Transverse colon (tissue), 4 donors: ENCODE measurements around the gene AQP7. TPM values are rescaled to one million over a fixed set of nuclear protein-coding genes. Genes with fewer than 3 reads are reported as not detected.

ENCODE experiments used
- DNase-seq: peaks from one replicate; pipeline ENCODE4 v3.0.0-alpha.2; 2019
- H3K27ac ChIP-seq, 4 donors: fragments of 200-600 bp; sonication (generic); 2 replicates each; pipeline ENCODE4 v1.5.1; 2016 to 2018; ENCODE audit warnings: inconsistent platforms in 4 of 4
- H3K27me3 ChIP-seq: fragments of 200-600 bp; sonication (generic); 2 replicates; pipeline ENCODE4 v1.5.1; 2017; ENCODE audit warnings: inconsistent platforms
- H3K36me3 ChIP-seq, 4 donors: fragments of 200-600 bp; sonication (generic); 2 replicates each; pipeline ENCODE4 v1.5.1; 2017 to 2019; ENCODE audit warnings: inconsistent platforms in 4 of 4
- H3K4me1 ChIP-seq, 4 donors: fragments of 200-600 bp; sonication (generic); 2 replicates each; pipeline ENCODE4 v1.5.1; 2017 to 2020; ENCODE audit warnings: inconsistent platforms in 4 of 4
- H3K4me3 ChIP-seq, 4 donors: fragments of 200-600 bp; sonication (generic); 1 replicate in 1 of 4; 2 replicates in 3 of 4; pipeline versions ENCODE4 v1.5.1 to v1.6.1; 2017 to 2019; ENCODE audit warnings: inconsistent platforms in 4 of 4
- H3K9me3 ChIP-seq, 2 donors: fragments of 200-600 bp; sonication (generic); 2 replicates each; pipeline ENCODE4 v1.5.1; 2017 to 2019; ENCODE audit warnings: inconsistent platforms in 2 of 2
- EP300 ChIP-seq: sonication (generic); formaldehyde crosslinking; IDR thresholded peaks from one replicate; pipeline ENCODE4 v1.6.1; 2017; ENCODE audit warnings: antibody characterized with exemption, low read depth
- POLR2A ChIP-seq: fragments of 450-650 bp; IDR thresholded peaks from one replicate; pipeline ENCODE4 v1.6.1; 2016; ENCODE audit warnings: antibody characterized with exemption, mild to moderate bottlenecking, moderate library complexity
- POLR2AphosphoS5 ChIP-seq, 3 donors: sonication (generic); formaldehyde crosslinking; IDR thresholded peaks; one replicate each; pipeline ENCODE4 v1.6.1; 2016; ENCODE audit warnings: antibody characterized with exemption in 3 of 3
- WGBS, 2 donors: methylation state at CpG; one replicate each; pipeline ENCODE4 v1.1.5; 2018; ENCODE audit warnings: low coverage in 1 of 2; 5-methylcytosine and 5-hydroxymethylcytosine counted together
- in situ Hi-C, 4 donors: fragments of 200-750 bp; cut with MboI; loops; one replicate each; pipeline versions ENCODE4 v1.15.0 to v1.15.1; 2017; ENCODE audit warnings: low sequenced_read_pairs in 3 of 4, low pct_ligation_motif_present in 1 of 4, low pct_unique_long_range_greater_than_20kb in 1 of 4
- intact Hi-C: fragments of 100-400 bp; cut with DNase I; formaldehyde crosslinking; loops from one replicate; pipeline ENCODE4 v1.15.1; 2023; ENCODE audit warnings: low total_unique reads
- total RNA-seq, 4 donors: library from RNA; depleted of rRNA; stranded (reverse); fragments of >200 nt; gene quantifications; one replicate each; pipeline ENCODE4 v1.1.0, GENCODE V29; 2016
- TF ChIP-seq, protein P1 (sequence below), 5 experiments: fragments of 200-600 bp in 3 of 5; fragments of 450-650 bp in 2 of 5; sonication (generic) in 3 of 5; IDR thresholded peaks; 1 replicate in 2 of 5; 2 replicates in 3 of 5; pipeline ENCODE4 v1.5.1; 2016 to 2017; ENCODE audit warnings: antibody characterized with exemption in 5 of 5, inconsistent platforms in 3 of 5, mild to moderate bottlenecking in 2 of 5, moderate library complexity in 1 of 5

Gene AQP7
- total RNA-seq, 4 donors from 2014 or later: 11.9 to 207 (median 27.7) TPM

DNA sequence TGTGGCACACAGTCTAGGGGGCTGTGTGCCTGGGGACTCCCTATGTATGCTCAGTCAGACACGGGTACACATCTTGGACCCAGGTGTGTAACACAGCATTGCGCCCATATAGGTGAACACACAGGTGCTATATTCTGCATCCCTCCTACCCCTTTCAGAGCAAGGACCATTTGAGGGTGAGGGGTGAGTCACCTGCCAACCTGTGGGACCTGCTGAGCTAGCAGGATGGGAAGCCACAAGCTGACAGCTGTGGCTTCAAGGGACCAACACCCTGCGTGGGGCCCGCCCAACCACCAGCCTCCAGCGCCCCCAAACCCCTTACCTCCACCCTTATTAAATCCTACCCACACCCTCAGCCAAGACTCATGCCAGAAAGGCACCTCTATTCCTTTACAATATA is 14.6 kb upstream of the AQP7 start:
- no peak for DNase-seq
- Histone ChIP-seq H3K9me3 (no peaks in the 10 kb centered on the region), H3K4me1 (peaks cover 7 to 38% (median 21%) of the 10 kb centered on the region in 4 donors), H3K27me3 (no peaks in the 10 kb centered on the region), H3K36me3 (no peaks in the 10 kb centered on the region), H3K4me3 (no peak overlapping the region), H3K27ac (peak overlapping the region in 2 of 4 donors; percentile 51 to 60)
- in situ Hi-C loops: loop anchor here in 1 of 4 donors (5.0 kb wide), 1 partner anchor 45 kb away; no protein-coding TSS in a partner anchor
- intact Hi-C loops: loop anchor here (5.0 kb wide), 1 partner anchor 40 kb away; no protein-coding TSS in a partner anchor
- WGBS, 2 donors: 61% methylated on average over 5 of the region's 5 CpGs; no CpG with 5 or more reads in 1 of the 2 donors
- TF ChIP-seq POLR2A (no peak), POLR2AphosphoS5 (IDR thresholded peaks at IDR 0.05) (no peak), EP300 (no peak)
- TF ChIP-seq, protein P1, sequence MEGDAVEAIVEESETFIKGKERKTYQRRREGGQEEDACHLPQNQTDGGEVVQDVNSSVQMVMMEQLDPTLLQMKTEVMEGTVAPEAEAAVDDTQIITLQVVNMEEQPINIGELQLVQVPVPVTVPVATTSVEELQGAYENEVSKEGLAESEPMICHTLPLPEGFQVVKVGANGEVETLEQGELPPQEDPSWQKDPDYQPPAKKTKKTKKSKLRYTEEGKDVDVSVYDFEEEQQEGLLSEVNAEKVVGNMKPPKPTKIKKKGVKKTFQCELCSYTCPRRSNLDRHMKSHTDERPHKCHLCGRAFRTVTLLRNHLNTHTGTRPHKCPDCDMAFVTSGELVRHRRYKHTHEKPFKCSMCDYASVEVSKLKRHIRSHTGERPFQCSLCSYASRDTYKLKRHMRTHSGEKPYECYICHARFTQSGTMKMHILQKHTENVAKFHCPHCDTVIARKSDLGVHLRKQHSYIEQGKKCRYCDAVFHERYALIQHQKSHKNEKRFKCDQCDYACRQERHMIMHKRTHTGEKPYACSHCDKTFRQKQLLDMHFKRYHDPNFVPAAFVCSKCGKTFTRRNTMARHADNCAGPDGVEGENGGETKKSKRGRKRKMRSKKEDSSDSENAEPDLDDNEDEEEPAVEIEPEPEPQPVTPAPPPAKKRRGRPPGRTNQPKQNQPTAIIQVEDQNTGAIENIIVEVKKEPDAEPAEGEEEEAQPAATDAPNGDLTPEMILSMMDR (IDR thresholded peaks at IDR 0.05): no peak

DNA sequence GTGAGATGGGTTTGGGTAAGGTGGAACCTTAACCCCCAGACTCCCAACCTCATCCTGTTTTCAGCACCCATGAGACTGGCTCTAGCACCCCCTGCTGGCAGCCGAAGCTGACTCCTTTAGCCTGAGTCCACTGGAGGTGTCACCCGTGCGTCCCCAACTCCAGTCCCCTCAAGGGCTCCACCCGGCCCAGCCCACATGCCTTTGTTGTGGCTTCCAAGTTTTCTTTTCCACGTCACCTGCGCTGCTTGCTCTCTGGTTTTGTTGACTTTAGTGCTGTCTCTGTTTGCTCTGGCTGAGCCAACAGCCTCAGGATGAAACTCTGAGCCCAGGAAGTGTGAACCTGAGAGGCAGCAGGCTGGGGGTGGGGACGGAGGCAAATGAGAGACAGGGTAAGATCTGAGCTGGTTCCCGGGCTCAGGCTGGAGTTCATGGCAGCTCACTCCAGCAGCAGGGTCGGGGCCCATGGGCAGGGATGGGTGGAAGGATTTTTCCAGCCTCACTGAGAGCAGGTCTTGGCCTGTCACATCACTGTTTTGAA is 13.2 kb upstream of the AQP7 start:
- in situ Hi-C loops: loop anchor here in 1 of 4 donors (5.0 kb wide), 1 partner anchor 47 kb away; no protein-coding TSS in a partner anchor
- peak overlapping the region in 3 of 4 donors; percentile 33 to 55 (median 54) for H3K27ac ChIP-seq
- H3K4me3 ChIP-seq: no peak overlapping the region
- H3K4me1 ChIP-seq: peaks cover 7 to 38% (median 21%) of the 10 kb centered on the region in 4 donors
- DNase-seq: peak; percentile 91
- no peaks in the 10 kb centered on the region for H3K9me3 ChIP-seq
- intact Hi-C loops: loop anchor here (5.0 kb wide), 1 partner anchor 38 kb away; no protein-coding TSS in a partner anchor
- no peaks in the 10 kb centered on the region for H3K27me3 ChIP-seq
- WGBS, 2 donors: 13% methylated on average over 9 of the region's 9 CpGs; no CpG with 5 or more reads in 1 of the 2 donors
- TF ChIP-seq POLR2A (no peak), POLR2AphosphoS5 (IDR thresholded peaks at IDR 0.05) (no peak)
- TF ChIP-seq, protein P1 (IDR thresholded peaks at IDR 0.05): peak; percentile 70 to 86 (median 77)
- H3K36me3 ChIP-seq: no peaks in the 10 kb centered on the region

DNA sequence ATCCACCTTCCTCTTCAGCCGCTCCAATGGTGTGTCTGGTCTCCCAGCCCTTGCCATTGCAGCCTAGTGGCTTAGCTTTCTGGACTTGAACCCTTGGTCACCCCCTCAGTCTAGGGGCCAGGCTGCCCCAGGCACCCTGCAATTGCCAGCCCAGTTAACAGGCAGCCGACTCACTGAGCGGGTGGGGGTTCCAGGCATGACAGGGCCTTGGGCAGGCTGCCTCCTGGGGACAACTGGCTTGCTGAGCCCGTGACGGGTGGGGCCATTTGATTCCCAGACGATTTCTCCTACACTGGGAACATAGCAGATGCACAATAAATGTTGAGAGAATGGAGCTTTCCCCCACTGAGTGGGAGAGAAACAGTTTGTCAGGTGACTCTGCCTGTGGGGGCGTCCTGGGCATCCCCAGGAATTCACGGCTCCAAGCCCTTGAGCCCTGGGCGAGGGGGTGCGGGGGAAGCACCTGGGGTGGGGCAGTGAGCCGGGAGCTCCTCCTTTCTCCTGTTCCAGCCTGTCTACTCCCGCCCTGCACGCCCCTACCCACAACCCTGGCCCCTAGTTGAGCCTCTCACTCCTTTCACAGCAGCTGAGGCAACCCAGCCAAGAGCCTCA is 12.6 kb upstream of the AQP7 start:
- H3K27me3 ChIP-seq: no peaks in the 10 kb centered on the region
- no peaks in the 10 kb centered on the region for H3K36me3 ChIP-seq
- intact Hi-C loops: loop anchor here (5.0 kb wide), 1 partner anchor 38 kb away; no protein-coding TSS in a partner anchor
- peaks cover 7 to 38% (median 21%) of the 10 kb centered on the region in 4 donors for H3K4me1 ChIP-seq
- H3K4me3 ChIP-seq: no peak overlapping the region
- DNase-seq: no peak
- peak overlapping the region in 3 of 4 donors; percentile 17 to 54 (median 51) for H3K27ac ChIP-seq
- no peaks in the 10 kb centered on the region for H3K9me3 ChIP-seq
- whole genome bisulfite sequencing, 2 donors: 38 to 100% methylated on average over 1 to 10 of the region's 13 CpGs
- TF ChIP-seq POLR2A: no peak
- TF ChIP-seq, protein P1 (IDR thresholded peaks at IDR 0.05): no peak
- no peak for TF ChIP-seq EP300
- no peak for TF ChIP-seq POLR2AphosphoS5 (IDR thresholded peaks at IDR 0.05)
- in situ Hi-C loops: loop anchor here in 1 of 4 donors (5.0 kb wide), 1 partner anchor 47 kb away; no protein-coding TSS in a partner anchor

DNA sequence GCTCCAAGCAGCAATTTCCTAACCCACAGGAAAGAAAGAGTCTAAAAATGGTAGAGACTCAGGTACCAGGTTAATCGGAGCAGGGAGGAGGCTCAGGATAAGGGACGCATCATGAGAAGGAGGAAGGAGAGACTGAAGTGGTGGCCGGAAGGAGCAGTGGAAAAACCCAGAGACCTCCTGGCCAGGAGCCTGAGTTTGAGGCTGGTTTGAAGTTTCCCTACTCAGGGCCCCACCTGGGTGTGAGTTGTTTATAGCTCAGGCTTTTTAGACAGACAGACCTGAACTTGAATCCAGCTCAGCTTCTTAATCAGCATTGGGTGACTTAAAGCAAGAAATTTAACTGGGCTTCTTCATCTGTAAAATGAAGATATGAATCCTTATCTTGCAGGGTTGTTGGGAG is 11.9 kb upstream of the AQP7 start:
- Histone ChIP-seq H3K27ac (peak overlapping the region in 2 of 4 donors; percentile 2 to 17), H3K27me3 (no peaks in the 10 kb centered on the region), H3K4me3 (no peak overlapping the region), H3K36me3 (no peaks in the 10 kb centered on the region), H3K4me1 (peaks cover 7 to 38% (median 21%) of the 10 kb centered on the region in 4 donors), H3K9me3 (no peaks in the 10 kb centered on the region)
- in situ Hi-C loops (no loop called here), intact Hi-C loops (no loop called here)
- WGBS, 2 donors: 28% methylated on average over 3 of the region's 3 CpGs; no CpG with 5 or more reads in 1 of the 2 donors
- no peak for TF ChIP-seq EP300
- TF ChIP-seq, protein P1 (IDR thresholded peaks at IDR 0.05): no peak
- TF ChIP-seq POLR2AphosphoS5 (IDR thresholded peaks at IDR 0.05): no peak
- no peak for TF ChIP-seq POLR2A
- DNase-seq: no peak
